ENCODE measurements around the gene METAP1. TPM values are rescaled to one million over a fixed set of nuclear protein-coding genes. Genes with fewer than 3 reads are reported as not detected.
"Not testable (repeated sequence)": the region's sequence is repeated elsewhere in the genome, so short reads cannot be mapped to it uniquely, and the experiment has no call there.

The METAP1 gene
- total RNA-seq, 1 experiment from 2014 or later: 56.6 TPM

GRCh38 chr4:99074816-99075215 is 79.3 kb downstream of the METAP1 start:
- H3K4me3 ChIP-seq: no peak overlapping the region
- H3K9me3 ChIP-seq: no peaks in the 10 kb centered on the region
- peaks cover 39% of the 10 kb centered on the region for H3K36me3 ChIP-seq
- DNase-seq: no peak
- no peaks in the 10 kb centered on the region for H3K27me3 ChIP-seq

- Histone ChIP-seq H3K9me3 (no peaks in the 10 kb centered on the region), H3K27me3 (no peaks in the 10 kb centered on the region), H3K4me3 (no peak overlapping the region), H3K36me3 (peaks cover 30% of the 10 kb centered on the region)
- DNase-seq: no peak
These were observed 80.9 kb downstream of the METAP1 start for GRCh38 chr4:99076292-99076976.

DNA sequence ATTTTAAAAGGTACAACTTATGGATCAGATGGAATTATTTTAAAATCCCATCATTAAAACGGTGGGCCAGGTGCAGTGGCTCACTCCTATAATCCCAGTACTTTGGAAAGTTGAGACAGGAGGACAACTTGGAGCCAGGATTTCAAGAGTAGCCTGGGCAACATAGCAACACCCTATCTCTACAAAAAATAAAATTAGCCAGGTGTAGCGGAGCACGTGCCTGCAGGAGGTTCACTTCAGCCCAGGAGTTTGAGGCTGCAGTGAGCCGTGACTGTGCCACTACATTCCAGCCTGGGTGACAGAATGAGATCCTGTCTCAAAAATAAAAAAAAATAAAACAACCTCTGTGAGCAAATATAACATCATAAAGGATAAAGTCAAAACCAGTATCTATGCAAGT is 81.7 kb downstream of the METAP1 start:
- H3K36me3 ChIP-seq: peaks cover 30% of the 10 kb centered on the region
- no peaks in the 10 kb centered on the region for H3K9me3 ChIP-seq
- H3K4me3 ChIP-seq: no peak overlapping the region
- H3K27me3 ChIP-seq: no peaks in the 10 kb centered on the region
- DNase-seq: no peak

DNA sequence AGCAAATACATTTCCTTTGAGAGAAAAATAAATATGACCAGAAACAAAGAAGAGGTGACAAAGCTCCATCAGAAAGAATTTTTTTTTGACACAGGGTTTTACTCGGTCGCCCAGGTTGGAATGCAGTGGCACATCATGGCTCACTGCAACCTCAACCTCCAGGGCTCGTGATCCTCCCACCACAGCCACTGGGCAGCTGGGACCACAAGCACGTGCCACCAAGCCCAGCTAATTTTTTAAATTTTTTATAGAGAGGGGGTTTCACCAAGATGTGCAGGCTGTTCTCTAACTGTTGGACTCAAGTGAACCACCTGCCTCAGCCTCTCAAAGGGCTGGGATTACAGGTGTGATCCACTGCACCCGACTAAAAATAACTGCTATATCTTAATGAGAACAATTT is 82.8 kb downstream of the METAP1 start:
- peaks cover 24% of the 10 kb centered on the region for H3K36me3 ChIP-seq
- H3K9me3 ChIP-seq: no peaks in the 10 kb centered on the region
- H3K27me3 ChIP-seq: no peaks in the 10 kb centered on the region
- no peak for DNase-seq
- H3K4me3 ChIP-seq: no peak overlapping the region

GRCh38 chr4:99078931-99079624 is 83.6 kb downstream of the METAP1 start:
- no peaks in the 10 kb centered on the region for H3K27me3 ChIP-seq
- peaks cover 27% of the 10 kb centered on the region for H3K36me3 ChIP-seq
- no peaks in the 10 kb centered on the region for H3K9me3 ChIP-seq
- DNase-seq: no peak
- H3K4me3 ChIP-seq: no peak overlapping the region

GRCh38 chr4:99079625-99080295 is 84.2 kb downstream of the METAP1 start:
- H3K9me3 ChIP-seq: no peaks in the 10 kb centered on the region
- no peak for DNase-seq
- H3K36me3 ChIP-seq: peaks cover 28% of the 10 kb centered on the region
- no peak overlapping the region for H3K4me3 ChIP-seq
- H3K27me3 ChIP-seq: no peaks in the 10 kb centered on the region

DNA sequence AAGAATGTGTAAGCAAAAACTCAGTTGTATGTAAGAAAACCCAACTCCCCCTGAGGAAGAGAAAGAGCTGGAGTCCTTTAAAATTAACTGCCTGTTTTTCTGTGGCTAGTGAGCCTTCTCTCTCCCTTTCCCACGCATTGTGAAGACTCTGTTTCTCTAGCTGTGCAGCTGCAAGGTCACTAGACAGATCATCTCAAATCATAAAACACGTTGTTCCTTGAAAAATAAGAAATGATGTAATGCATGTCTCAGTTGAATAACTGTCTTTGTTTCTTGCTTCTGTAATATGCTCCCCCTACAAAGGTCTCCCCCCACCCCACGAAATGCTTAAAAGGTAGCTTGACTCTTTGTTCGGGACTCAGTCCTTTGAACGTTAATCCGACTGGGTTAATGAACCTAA is 85.3 kb downstream of the METAP1 start:
- not testable (repeated sequence) for H3K4me3 ChIP-seq, H3K27me3 ChIP-seq, DNase-seq, H3K9me3 ChIP-seq
- peaks cover 28% of the 10 kb centered on the region for H3K36me3 ChIP-seq

DNA sequence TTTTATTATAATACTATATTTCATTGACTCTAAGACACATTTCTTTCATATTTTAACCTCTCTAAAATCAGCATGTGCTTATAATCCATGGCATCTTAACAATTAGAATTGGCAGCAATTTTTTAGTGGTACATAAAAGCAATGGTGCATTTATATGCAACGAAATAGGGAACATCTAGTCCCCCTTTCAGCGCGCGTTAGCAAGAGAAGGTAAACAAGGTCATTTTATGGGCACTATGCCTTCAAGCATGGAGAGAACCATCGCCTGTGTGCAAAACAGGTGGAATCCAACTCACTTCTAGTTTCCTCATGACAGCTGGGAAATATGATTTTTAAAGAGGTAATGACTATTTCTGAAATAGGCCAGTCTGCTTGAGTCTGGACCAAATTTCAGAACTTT is 86.7 kb downstream of the METAP1 start:
- DNase-seq: no peak
- H3K27me3 ChIP-seq: no peaks in the 10 kb centered on the region
- no peaks in the 10 kb centered on the region for H3K9me3 ChIP-seq
- no peak overlapping the region for H3K4me3 ChIP-seq
- peaks cover 18% of the 10 kb centered on the region for H3K36me3 ChIP-seq

GRCh38 chr4:99084595-99084994 is 89.1 kb downstream of the METAP1 start:
- no peaks in the 10 kb centered on the region for H3K27me3 ChIP-seq
- DNase-seq: no peak
- H3K36me3 ChIP-seq: peaks cover 18% of the 10 kb centered on the region
- no peaks in the 10 kb centered on the region for H3K9me3 ChIP-seq
- no peak overlapping the region for H3K4me3 ChIP-seq

DNA sequence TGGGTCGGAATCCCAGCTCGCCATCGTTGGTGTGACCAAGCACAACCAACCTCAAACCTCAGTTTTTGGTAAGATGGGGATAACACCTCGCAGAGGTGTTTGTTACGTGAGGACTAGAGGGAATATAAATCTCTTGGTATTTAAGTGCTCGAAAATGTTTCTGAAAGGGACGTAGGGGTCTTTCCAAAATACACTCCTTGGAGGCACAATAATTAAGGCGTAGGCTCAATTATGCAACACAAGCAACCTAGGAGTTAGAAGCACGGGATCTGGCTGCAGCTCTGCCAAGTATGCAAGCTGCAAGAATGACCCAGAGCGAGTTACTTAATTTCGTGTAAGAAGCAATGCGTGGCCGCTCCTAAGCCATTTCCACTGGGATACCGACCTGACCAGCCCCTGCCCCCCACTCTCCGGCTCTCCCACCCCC is 92.5 kb downstream of the METAP1 start:
- peaks cover 18% of the 10 kb centered on the region for H3K36me3 ChIP-seq
- H3K9me3 ChIP-seq: no peaks in the 10 kb centered on the region
- peak; percentile 53 for DNase-seq
- H3K27me3 ChIP-seq: no peaks in the 10 kb centered on the region
- peak overlapping the region; percentile 83 for H3K4me3 ChIP-seq

- Histone ChIP-seq H3K9me3 (no peaks in the 10 kb centered on the region), H3K36me3 (peaks cover 16% of the 10 kb centered on the region), H3K4me3 (peak within 1 kb of the TSS; percentile 83), H3K27me3 (no peaks in the 10 kb centered on the region)
- DNase-seq: peak; percentile 81
These were observed 93.2 kb downstream of the METAP1 start, which contains the start of gene ADH5 for GRCh38 chr4:99088481-99089365. TSS of gene ADH5 (minus strand) at chr4:99088788. CDS start at chr4:99088700, 88 bp downstream.

DNA sequence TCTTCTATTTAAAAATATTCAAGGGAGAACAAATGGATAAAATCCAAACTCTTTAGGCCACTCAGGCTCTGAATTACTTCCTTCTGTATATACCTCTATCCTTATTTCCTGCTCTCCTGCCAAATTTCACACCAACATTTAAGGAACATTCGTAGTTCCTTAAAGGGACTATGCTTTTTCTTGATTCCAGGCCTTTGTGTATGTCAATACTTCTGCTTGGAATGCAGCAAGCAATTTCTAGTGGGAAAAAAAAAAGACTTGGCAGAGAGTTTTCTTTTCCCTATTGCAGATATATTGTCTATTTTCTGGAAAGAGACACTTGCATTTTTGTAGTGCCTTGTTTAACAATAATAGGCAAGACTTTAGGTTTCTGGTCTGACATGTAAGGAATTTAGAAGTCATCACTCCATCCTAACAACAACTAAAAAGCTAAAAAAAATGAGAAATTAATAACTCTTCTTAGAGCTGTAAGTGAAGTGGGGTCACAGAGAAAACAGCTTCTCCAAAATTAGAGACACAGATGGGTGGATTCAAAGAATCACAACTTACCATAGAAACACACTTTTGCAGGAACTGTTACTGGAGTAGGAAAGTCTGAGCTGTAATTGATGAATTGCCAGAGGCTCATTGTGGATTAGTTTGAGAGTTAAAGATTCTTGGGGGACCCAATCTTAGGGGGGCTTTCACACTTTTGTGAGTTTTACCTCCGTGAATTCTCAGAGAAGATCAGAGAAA is 95.1 kb downstream of the METAP1 start:
- DNase-seq: no peak
- no peak overlapping the region; the same call in 1 of the 2 replicates for H3K4me3 ChIP-seq

GRCh38 chr4:99091216-99091575 is 95.7 kb downstream of the METAP1 start:
- Histone ChIP-seq H3K9me3 (no peaks in the 10 kb centered on the region), H3K27me3 (no peaks in the 10 kb centered on the region), H3K4me3 (no peak overlapping the region), H3K36me3 (no peaks in the 10 kb centered on the region)
- no peak for DNase-seq

More for the DNA sequence above, 95.1 kb downstream of the METAP1 start:
- H3K36me3 ChIP-seq: no peaks in the 10 kb centered on the region
- no peaks in the 10 kb centered on the region for H3K9me3 ChIP-seq
- no peaks in the 10 kb centered on the region for H3K27me3 ChIP-seq

DNA sequence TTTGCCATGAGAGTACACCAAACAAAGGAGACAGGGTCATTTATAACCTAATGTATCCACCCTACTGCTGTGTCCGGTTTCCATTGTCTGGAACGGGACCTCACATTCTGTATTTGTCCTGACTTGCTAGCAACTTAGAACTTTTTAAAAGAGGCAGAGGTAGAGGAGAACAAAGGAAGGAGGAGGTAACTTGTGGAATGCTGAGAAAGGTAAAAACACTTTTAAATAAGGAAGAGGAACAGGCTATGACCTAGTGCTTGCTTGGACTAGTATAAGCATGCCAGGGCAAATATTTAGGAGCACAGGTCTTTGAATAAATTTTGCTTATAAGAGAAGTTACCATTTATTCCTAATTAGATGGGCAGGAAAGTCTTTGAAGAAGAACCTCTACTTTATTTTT is 96.3 kb downstream of the METAP1 start:
- DNase-seq, H3K4me3 ChIP-seq, H3K27me3 ChIP-seq, H3K36me3 ChIP-seq, H3K9me3 ChIP-seq: not testable (repeated sequence)

DNA sequence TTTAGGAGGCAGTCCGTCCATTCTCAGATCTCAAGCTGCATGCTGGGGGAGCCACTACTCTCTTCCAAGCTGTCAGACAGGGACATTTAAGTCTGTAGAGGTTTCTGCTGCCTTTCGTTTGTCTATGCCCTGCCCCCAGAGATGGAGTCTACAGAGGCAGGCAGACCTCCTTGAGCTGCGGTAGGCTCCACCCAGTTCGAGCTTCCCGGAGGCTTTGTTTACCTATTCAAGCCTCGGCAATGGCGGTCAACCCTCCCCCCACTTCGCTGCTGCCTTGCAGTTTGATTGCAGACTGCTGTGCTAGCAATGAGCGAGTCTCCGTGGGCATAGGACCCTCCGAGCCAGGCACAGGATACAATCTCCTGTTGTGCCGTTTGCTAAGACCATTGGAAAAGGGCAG is 103.8 kb downstream of the METAP1 start:
- H3K4me3 ChIP-seq: no peak overlapping the region
- DNase-seq: no peak

GRCh38 chr4:99099814-99100213 is 104.3 kb downstream of the METAP1 start:
- H3K9me3 ChIP-seq, H3K27me3 ChIP-seq, H3K36me3 ChIP-seq, H3K4me3 ChIP-seq, DNase-seq: not testable (repeated sequence)

More for the DNA sequence above, 103.8 kb downstream of the METAP1 start:
- Histone ChIP-seq H3K9me3 (no peaks in the 10 kb centered on the region), H3K36me3 (no peaks in the 10 kb centered on the region), H3K27me3 (no peaks in the 10 kb centered on the region)
